ENCODE data around the gene ZAP70. TPM values are rescaled to one million over a fixed set of nuclear protein-coding genes. Genes with fewer than 3 reads are reported as not detected.

Gene ZAP70
- total RNA-seq, 4 donors from 2014 or later, result 11.5 to 75.1 (median 27.2) TPM

- DNase-seq, result peak in 1 of 3 donors; percentile 41
- Histone ChIP-seq H3K4me3 (no peak overlapping the region), H3K9me3 (no peaks in the 10 kb centered on the region), H3K27ac (no peak overlapping the region), H3K27me3 (no peaks in the 10 kb centered on the region), H3K36me3 (peaks cover 0 to 7% (median 0%) of the 10 kb centered on the region in 3 donors), H3K4me1 (peaks cover 0 to 7% (median 1%) of the 10 kb centered on the region in 4 donors)
- TF ChIP-seq CTCF (IDR thresholded peaks at IDR 0.05), result no peak
- no peak for TF ChIP-seq POLR2A (IDR thresholded peaks at IDR 0.05)
Observed at GRCh38 chr2:97741251-97741650, 27.9 kb downstream of the ZAP70 start.

GRCh38 chr2:97741686-97742085 lies 28.3 kb downstream of the ZAP70 start:
- DNase-seq, result peak in 2 of 3 donors; percentile 15 to 19
- Histone ChIP-seq H3K4me1 (peaks cover 0 to 7% (median 1%) of the 10 kb centered on the region in 4 donors), H3K9me3 (no peaks in the 10 kb centered on the region), H3K36me3 (peaks cover 0 to 7% (median 0%) of the 10 kb centered on the region in 3 donors), H3K27ac (no peak overlapping the region), H3K27me3 (no peaks in the 10 kb centered on the region), H3K4me3 (no peak overlapping the region)
- TF ChIP-seq POLR2A (IDR thresholded peaks at IDR 0.05), result no peak
- no peak for TF ChIP-seq CTCF (IDR thresholded peaks at IDR 0.05)

GRCh38 chr2:97742381-97742847 lies 29.0 kb downstream of the ZAP70 start:
- peaks cover 0 to 7% (median 1%) of the 10 kb centered on the region in 4 donors for H3K4me1 ChIP-seq
- no peaks in the 10 kb centered on the region for H3K9me3 ChIP-seq
- peak in 1 of 3 donors; percentile 44 for DNase-seq
- no peak overlapping the region for H3K4me3 ChIP-seq
- no peak for TF ChIP-seq POLR2A (IDR thresholded peaks at IDR 0.05)
- TF ChIP-seq CTCF (IDR thresholded peaks at IDR 0.05), result no peak
- H3K27me3 ChIP-seq, result no peaks in the 10 kb centered on the region
- peaks cover 0 to 7% (median 0%) of the 10 kb centered on the region in 3 donors for H3K36me3 ChIP-seq
- no peak overlapping the region for H3K27ac ChIP-seq

GRCh38 chr2:97743913-97744312 lies 30.5 kb downstream of the ZAP70 start:
- Histone ChIP-seq H3K9me3 (no peaks in the 10 kb centered on the region), H3K36me3 (peaks cover 0 to 7% (median 0%) of the 10 kb centered on the region in 3 donors), H3K27me3 (no peaks in the 10 kb centered on the region), H3K4me1 (peaks cover 0 to 14% (median 1%) of the 10 kb centered on the region in 4 donors), H3K4me3 (no peak overlapping the region), H3K27ac (no peak overlapping the region)
- TF ChIP-seq CTCF (IDR thresholded peaks at IDR 0.05), result no peak
- no peak for TF ChIP-seq POLR2A (IDR thresholded peaks at IDR 0.05)
- no peak for DNase-seq

- Histone ChIP-seq H3K27ac (peak overlapping the region in 1 of 4 donors; percentile 18), H3K9me3 (no peaks in the 10 kb centered on the region), H3K4me1 (peaks cover 0 to 14% (median 1%) of the 10 kb centered on the region in 4 donors), H3K36me3 (peaks cover 0 to 7% (median 0%) of the 10 kb centered on the region in 3 donors), H3K27me3 (no peaks in the 10 kb centered on the region), H3K4me3 (no peak overlapping the region)
- DNase-seq, result peak in 1 of 3 donors; percentile 51
- TF ChIP-seq CTCF (IDR thresholded peaks at IDR 0.05), result no peak
- TF ChIP-seq POLR2A (IDR thresholded peaks at IDR 0.05), result no peak
Observed at GRCh38 chr2:97745474-97746174, 32.2 kb downstream of the ZAP70 start.
